Mammary epithelial cell (primary cell): Measurements from ENCODE around the gene STRN.

ENCODE experiments used
- CTCF ChIP-seq, 2 donors: IDR thresholded peaks in 1 of 2; conservative IDR thresholded peaks in 1 of 2; 2 replicates each; pipeline ENCODE4 v1.5.1; 2011 to 2012; ENCODE audit warnings: inconsistent platforms in 2 of 2, low read length in 2 of 2, mild to moderate bottlenecking in 2 of 2, control low read depth in 1 of 2, low read depth in 1 of 2; ENCODE audit not compliant: insufficient read depth in 1 of 2; ENCODE audit errors: extremely low read depth in 1 of 2
- EZH2 ChIP-seq: IDR thresholded peaks from 2 replicates; pipeline ENCODE4 v1.6.1; 2012; ENCODE audit warnings: low read length, inconsistent platforms, borderline replicate concordance

DNA sequence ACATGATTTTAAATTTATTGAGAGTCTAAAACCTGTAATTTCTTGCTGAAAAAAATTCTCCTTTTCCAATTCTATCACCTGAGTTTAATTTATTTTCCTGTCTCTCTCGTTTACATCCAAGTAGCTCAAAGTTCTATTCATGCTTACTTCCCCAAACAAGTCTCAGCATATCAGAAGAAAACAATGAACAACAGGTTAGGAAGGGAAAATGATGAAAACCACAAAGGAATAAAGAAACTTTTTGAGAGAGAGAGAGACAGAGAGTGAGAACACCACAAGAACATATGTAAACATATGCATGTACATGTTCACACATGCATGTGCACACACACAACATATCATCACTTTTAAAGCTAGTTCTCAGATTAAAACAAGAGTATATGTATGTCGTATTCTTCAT, 112.1 kb downstream of the STRN start:
- TF ChIP-seq CTCF (conservative IDR thresholded peaks at IDR 0.05 in 1 of 2, IDR thresholded peaks at IDR 0.05 in 1 of 2; ENCODE audit: extremely low read depth in 1 of 2, insufficient read depth in 1 of 2, low read depth in 1 of 2, low read length in 2 of 2) (no peak), EZH2 (no peak)
